ENCODE measurements around the gene PLAGL1.
A peak's percentile ranks its signal among the peaks of the same experiment; 100 is the strongest.
"Not testable (repeated sequence)": the region's sequence is repeated elsewhere in the genome, so short reads cannot be mapped to it uniquely, and the experiment has no call there.

Gene PLAGL1

GRCh38 chr6:143941852-143942627 lies 66.0 kb downstream of the PLAGL1 start:
- no peaks in the 10 kb centered on the region for H3K27me3 Mint-ChIP-seq
- ATAC-seq, result no peak
- no peak overlapping the region for H3K27ac Mint-ChIP-seq

DNA sequence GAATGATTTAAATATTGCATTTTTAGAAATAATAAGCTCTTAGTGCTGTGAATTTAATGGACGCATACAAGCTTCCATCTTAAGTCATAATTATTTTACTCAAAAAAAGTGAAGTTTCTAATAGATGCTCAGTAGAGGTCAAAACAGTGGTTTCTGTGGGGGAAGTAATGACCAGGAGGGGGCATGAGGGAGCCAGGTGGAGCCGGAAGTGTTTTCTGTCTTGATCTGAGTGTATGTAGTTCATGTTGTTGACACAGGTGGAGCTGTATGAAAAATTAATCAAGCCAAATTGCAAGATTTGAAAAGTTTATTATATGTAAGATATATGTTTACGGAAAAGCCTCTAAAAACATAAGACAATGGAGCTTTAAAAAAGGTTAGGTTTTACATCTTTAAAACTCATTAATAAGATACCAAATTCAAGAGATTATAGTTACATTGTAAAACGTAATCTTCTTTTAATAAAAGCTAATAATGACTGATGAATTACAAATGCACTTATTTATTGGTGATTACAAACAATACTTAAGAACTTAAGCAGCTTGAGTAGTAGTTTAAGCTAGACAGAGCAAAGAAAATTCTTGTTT lies 68.0 kb downstream of the PLAGL1 start:
- Mint-ChIP-seq H3K27me3 (no peaks in the 10 kb centered on the region), H3K4me3 (no peak overlapping the region), H3K9me3 (no peaks in the 10 kb centered on the region), H3K36me3 (no peaks in the 10 kb centered on the region), H3K4me1 (peaks cover 15% of the 10 kb centered on the region), H3K27ac (no peak overlapping the region)
- peak; percentile 76 for ATAC-seq

More at GRCh38 chr6:143941852-143942627, 66.0 kb downstream of the PLAGL1 start:
- Mint-ChIP-seq H3K36me3 (peaks cover 2% of the 10 kb centered on the region), H3K4me1 (peaks cover 15% of the 10 kb centered on the region), H3K4me3 (no peak overlapping the region), H3K9me3 (no peaks in the 10 kb centered on the region)

GRCh38 chr6:143939364-143939763 lies 68.7 kb downstream of the PLAGL1 start:
- Mint-ChIP-seq H3K36me3 (peaks cover 5% of the 10 kb centered on the region), H3K9me3 (no peaks in the 10 kb centered on the region), H3K4me1 (peaks cover 15% of the 10 kb centered on the region), H3K27me3 (no peaks in the 10 kb centered on the region), H3K27ac (no peak overlapping the region), H3K4me3 (no peak overlapping the region)
- ATAC-seq, result no peak

DNA sequence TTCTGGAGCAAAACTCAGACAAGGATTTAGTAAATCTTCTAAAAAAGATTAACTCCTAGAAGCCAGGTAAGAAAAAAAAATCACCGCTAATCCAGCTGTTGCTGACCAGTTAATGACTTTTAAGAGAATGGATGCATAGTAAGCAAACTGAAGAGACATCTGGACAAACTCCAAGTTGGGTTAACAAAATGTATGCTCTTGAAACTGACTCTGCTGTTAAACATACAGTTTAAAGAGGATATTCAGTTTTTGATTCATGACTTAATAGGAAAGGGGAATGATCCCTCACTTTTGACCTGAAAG lies 70.4 kb downstream of the PLAGL1 start:
- Mint-ChIP-seq H3K4me3 (no peak overlapping the region), H3K4me1 (peaks cover 15% of the 10 kb centered on the region), H3K27me3 (no peaks in the 10 kb centered on the region), H3K36me3 (peaks cover 23% of the 10 kb centered on the region), H3K27ac (no peak overlapping the region), H3K9me3 (no peaks in the 10 kb centered on the region)
- ATAC-seq, result no peak

- Mint-ChIP-seq H3K9me3 (peaks cover 4% of the 10 kb centered on the region), H3K4me1 (peaks cover 10% of the 10 kb centered on the region), H3K27ac (no peak overlapping the region), H3K4me3 (no peak overlapping the region), H3K27me3 (no peaks in the 10 kb centered on the region), H3K36me3 (peaks cover 29% of the 10 kb centered on the region)
- no peak for ATAC-seq
Measured at GRCh38 chr6:143936778-143937667, 71.0 kb downstream of the PLAGL1 start.

DNA sequence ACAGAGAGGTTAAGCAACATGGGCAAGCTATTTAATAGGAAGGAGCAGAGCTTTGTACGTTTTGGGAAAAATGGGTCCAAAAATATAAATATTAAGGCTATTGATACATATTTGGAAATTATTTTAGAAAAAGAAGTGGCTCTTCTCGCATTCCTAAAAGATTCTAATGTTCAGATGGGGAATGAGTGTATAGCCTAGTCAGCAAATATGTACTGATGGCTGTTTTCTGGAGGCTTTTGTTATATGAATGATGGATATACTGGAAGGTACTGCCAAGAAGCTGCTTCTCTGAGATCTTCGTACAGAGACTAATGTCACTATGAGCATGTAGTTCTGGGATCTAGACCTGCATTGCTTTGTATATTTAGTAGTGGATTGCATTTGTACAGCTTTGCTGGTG lies 71.7 kb downstream of the PLAGL1 start:
- ATAC-seq, result no peak
- H3K4me3 Mint-ChIP-seq, result no peak overlapping the region
- no peak overlapping the region for H3K27ac Mint-ChIP-seq
- peaks cover 36% of the 10 kb centered on the region for H3K36me3 Mint-ChIP-seq
- H3K9me3 Mint-ChIP-seq, result peaks cover 7% of the 10 kb centered on the region
- H3K4me1 Mint-ChIP-seq, result peaks cover 7% of the 10 kb centered on the region
- H3K27me3 Mint-ChIP-seq, result no peaks in the 10 kb centered on the region

DNA sequence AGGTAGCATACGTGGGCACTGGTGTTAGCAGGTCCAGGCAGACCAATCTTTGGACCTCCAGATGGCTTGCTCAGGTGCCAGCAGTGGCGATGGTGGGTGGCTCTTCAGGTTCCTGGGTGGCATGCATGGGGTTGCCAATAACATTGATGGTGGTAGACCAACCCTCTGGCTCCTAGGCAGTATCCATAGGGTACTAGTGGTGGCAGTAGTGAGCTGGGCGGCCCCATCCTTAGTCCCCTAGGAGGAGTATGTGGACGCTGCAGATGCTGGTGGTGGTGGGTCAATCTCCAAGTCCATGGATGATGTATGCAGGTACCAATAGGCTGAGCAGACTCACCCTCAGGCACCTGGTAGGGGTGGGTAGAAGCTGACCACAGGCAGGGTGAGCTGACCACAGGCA lies 73.2 kb downstream of the PLAGL1 start:
- no peak for ATAC-seq
- H3K27ac Mint-ChIP-seq, result no peak overlapping the region
- no peaks in the 10 kb centered on the region for H3K27me3 Mint-ChIP-seq
- no peak overlapping the region for H3K4me3 Mint-ChIP-seq
- peaks cover 3% of the 10 kb centered on the region for H3K4me1 Mint-ChIP-seq
- H3K9me3 Mint-ChIP-seq, result peaks cover 15% of the 10 kb centered on the region
- H3K36me3 Mint-ChIP-seq, result peaks cover 46% of the 10 kb centered on the region

DNA sequence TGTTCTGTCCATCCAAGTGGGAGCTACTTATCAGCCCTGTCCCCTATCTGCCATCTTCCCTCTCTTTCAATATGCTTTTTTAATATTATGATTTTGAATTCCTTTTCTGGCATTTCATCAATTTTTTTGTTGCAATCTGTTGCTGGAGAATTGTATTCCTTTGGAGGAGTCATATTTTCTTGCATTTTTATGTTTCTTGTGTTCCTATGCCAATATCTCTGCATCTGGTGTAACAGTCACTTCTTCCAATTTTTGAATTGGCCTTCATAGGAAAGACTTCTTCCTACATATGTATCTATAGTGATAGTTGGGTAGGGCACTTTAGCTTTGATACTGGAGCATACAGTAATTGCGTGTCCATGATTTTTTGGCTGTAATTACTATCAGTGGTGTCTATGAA lies 73.7 kb downstream of the PLAGL1 start:
- H3K36me3 Mint-ChIP-seq, result peaks cover 51% of the 10 kb centered on the region
- ATAC-seq, result no peak
- no peak overlapping the region for H3K4me3 Mint-ChIP-seq
- H3K27ac Mint-ChIP-seq, result no peak overlapping the region
- peaks cover 17% of the 10 kb centered on the region for H3K9me3 Mint-ChIP-seq
- no peaks in the 10 kb centered on the region for H3K4me1 Mint-ChIP-seq
- H3K27me3 Mint-ChIP-seq, result no peaks in the 10 kb centered on the region

DNA sequence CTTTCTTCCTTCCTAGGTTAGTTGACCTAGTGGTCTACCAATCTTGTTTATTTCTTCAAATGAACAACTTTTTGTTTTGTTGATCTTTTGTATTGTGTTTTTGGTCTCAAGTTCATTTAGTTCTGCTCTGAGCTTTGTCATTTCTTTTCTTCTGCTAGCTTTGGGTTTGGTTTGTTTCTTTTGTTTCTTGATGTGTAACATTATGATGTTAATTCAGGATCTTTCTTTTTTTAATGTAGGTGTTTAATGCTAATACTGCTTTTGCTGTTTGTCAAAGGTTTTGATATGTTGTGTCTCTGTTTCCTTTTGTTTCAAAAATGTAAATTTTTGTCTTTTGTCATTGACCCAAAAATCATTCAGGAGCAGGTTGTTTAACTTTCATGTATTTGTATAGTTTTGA lies 78.1 kb downstream of the PLAGL1 start:
- H3K36me3 Mint-ChIP-seq, result peaks cover 73% of the 10 kb centered on the region
- no peak overlapping the region for H3K27ac Mint-ChIP-seq
- peaks cover 26% of the 10 kb centered on the region for H3K9me3 Mint-ChIP-seq
- H3K4me1 Mint-ChIP-seq, result no peaks in the 10 kb centered on the region
- ATAC-seq, result no peak
- peaks cover 6% of the 10 kb centered on the region for H3K27me3 Mint-ChIP-seq
- no peak overlapping the region for H3K4me3 Mint-ChIP-seq

DNA sequence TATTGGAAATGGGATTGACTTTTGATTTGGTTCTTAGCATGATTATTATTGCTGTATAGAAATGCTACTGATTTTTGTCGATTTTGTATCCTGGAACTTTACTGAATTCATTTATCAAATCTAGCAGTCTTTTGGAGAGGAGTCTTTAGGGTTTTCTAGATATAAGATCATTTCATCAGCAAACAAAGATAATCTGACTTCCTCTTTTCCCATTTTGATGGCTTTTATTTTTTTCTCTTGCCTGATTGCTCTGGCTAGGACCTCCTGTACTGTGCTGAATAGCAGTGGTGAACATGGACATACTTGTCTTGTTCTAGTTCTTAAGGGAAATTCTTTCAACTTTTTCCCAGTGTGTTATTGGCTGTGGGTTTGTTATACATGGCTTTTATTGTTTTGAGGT lies 79.2 kb downstream of the PLAGL1 start:
- Mint-ChIP-seq H3K27ac (no peak overlapping the region), H3K4me1 (no peaks in the 10 kb centered on the region), H3K27me3 (peaks cover 6% of the 10 kb centered on the region), H3K36me3 (peaks cover 62% of the 10 kb centered on the region), H3K4me3 (no peak overlapping the region), H3K9me3 (peaks cover 29% of the 10 kb centered on the region)
- ATAC-seq, result no peak

DNA sequence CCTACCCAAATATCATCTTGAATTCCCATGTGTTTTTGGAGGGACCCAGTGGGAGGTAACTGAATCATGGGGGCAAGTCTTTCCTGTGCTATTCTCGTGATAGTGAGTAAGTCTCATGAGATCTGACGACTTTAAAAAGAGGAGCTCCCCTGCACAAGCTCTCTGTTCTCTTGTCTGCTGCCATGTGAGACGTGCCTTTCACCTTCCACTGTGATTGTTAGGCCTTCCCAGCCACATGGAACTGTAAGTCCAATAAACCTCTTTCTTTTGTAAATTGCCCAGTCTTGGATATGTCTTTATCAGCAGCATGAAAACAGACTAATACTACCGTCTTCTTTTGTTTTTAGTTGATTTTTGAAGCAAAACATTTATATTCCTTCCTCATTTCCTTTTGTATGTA lies 91.0 kb downstream of the PLAGL1 start:
- Mint-ChIP-seq H3K9me3 (peaks cover 26% of the 10 kb centered on the region), H3K27me3 (peaks cover 13% of the 10 kb centered on the region), H3K36me3 (peaks cover 65% of the 10 kb centered on the region)
- H3K27ac Mint-ChIP-seq, ATAC-seq, H3K4me1 Mint-ChIP-seq, H3K4me3 Mint-ChIP-seq: not testable (repeated sequence)

DNA sequence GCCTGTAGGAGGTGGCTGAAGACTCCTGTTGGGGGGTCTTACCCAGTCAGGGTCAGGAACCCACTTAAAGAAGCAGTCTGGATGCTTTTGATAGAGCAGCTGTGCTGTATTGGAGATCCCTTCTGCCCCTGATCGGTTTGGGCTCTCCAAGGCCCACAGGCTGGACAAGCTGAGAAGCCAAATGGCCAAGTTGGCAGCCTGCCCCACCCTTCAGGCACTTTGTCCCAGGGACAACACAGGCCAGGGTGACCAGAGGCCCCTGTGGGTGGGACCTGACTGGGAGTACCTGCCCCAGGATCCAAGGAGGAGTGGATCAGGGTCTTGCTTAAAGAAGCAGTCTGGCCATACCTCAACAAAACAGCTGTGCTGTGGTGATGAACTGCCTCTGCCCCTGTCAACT lies 95.4 kb downstream of the PLAGL1 start:
- H3K9me3 Mint-ChIP-seq, result peaks cover 28% of the 10 kb centered on the region
- peaks cover 13% of the 10 kb centered on the region for H3K27me3 Mint-ChIP-seq
- peaks cover 85% of the 10 kb centered on the region for H3K36me3 Mint-ChIP-seq
- no peaks in the 10 kb centered on the region for H3K4me1 Mint-ChIP-seq
- ATAC-seq, result no peak
- no peak overlapping the region for H3K27ac Mint-ChIP-seq
- H3K4me3 Mint-ChIP-seq, result no peak overlapping the region

DNA sequence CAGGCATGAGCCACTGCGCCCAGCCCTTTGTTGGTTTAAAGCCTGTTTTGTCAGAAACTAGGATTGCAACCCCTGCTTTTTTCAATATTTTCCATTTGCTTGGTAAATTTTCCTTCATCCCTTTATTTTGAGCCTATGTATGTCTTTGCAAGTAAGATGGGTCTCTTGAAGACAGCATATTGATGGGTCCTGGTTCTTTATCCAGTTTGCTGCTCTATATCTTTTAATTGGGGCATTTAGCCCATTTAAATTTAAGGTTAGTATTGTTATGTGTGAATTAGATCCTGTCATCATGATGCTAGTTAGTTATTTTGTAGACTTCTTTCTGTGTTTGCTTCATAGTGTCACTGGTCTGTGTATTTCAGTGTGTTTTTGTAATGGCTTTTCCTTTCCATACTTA lies 97.0 kb downstream of the PLAGL1 start:
- Mint-ChIP-seq H3K9me3 (peaks cover 24% of the 10 kb centered on the region), H3K36me3 (peaks cover 84% of the 10 kb centered on the region), H3K4me3 (no peak overlapping the region), H3K27ac (no peak overlapping the region), H3K4me1 (no peaks in the 10 kb centered on the region), H3K27me3 (peaks cover 13% of the 10 kb centered on the region)
- no peak for ATAC-seq

DNA sequence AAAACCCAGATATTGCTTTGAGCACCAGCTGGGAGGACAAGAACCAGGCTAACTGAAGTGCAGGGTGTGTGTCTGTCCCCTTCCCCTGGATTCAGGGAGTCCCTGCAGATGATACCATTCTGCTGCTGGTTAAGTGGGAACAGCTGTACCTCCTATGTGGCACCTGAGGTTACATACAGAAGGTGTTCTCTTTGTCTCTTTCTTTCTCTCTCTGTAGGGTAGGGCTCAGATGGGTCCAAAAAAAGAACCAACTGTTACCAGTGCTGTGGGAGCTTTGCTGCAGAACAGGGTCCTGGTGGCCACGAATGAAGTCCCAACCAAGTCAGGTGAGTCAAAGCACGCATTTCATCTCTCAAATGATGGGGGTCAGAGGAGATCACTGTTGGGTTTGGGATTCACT lies 105.2 kb downstream of the PLAGL1 start:
- Mint-ChIP-seq H3K4me1 (peaks cover 6% of the 10 kb centered on the region), H3K27me3 (no peaks in the 10 kb centered on the region), H3K9me3 (peaks cover 7% of the 10 kb centered on the region), H3K4me3 (no peak overlapping the region), H3K27ac (no peak overlapping the region), H3K36me3 (peaks cover 23% of the 10 kb centered on the region)
- ATAC-seq, result no peak

DNA sequence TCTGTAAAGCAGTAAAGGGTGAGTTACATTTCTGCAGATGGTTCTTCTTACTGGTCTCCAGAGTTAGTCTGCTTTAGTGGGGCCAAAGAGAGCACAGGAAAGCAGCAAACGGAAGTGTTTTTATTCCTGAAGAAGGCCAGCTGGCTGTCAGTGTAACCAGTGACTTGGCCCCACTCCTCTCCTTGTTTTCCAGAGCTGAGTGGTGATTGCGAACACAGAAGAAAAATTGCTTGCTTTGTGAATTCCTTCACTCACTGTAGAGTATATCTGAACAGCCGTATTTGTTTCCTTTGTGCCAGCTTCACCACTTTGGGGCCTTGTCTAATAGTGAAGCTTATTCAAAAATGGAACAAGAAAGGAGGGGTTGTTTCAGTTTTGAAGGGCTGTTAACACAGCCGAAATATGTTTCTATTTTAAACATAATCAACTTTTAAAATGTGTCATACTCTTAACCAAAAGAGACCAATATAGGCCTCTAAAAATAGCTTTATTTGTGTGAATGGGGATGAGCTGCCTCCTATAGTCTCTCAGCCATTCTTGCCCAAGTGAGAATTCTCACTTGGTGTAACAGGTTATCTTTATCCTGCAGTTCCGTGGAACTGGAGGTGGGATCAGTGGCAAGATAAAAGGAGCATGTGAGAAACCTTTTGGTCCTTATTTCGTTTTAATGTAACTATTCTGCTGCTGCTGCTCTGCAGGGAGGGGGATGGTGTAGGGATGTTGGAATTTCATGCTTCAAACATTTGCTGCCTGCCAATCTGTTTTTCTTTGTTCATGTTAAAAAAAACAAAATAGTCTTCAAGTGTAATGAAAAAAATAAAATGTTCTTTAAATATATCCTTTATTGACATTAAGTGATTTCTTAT lies 105.9 kb downstream of the PLAGL1 start:
- Mint-ChIP-seq H3K4me1 (peaks cover 6% of the 10 kb centered on the region), H3K36me3 (peaks cover 17% of the 10 kb centered on the region), H3K27ac (peak overlapping the region; percentile 71), H3K27me3 (no peaks in the 10 kb centered on the region), H3K4me3 (no peak overlapping the region), H3K9me3 (peaks cover 7% of the 10 kb centered on the region)
- ATAC-seq, result peak; percentile 71

Measured in stimulated activated memory B cell treated with anti-CD40 and anti-IgM and Interleukin-4, amounts not matched to agents 10 μg/mL and 1 μg/mL and 100 μg/mL, for 72 hours (primary cell).